HG03135 (cell line): ENCODE results near the gene SPDYE2.
"Not testable (repeated sequence)": the region's sequence is repeated elsewhere in the genome, so short reads cannot be mapped to it uniquely, and the experiment has no call there.

ENCODE experiments used
- ATAC-seq: cut with Tn5 transposase; IDR thresholded peaks from one replicate; pipeline ENCODE4 v1.9.1; 2021; ENCODE audit warnings: mild to moderate bottlenecking, moderate library complexity; ENCODE audit not compliant: unreplicated experiment

SPDYE2 gene

GRCh38 chr7:102535062-102535615, 15.9 kb upstream of the SPDYE2 start:
- ATAC-seq: not testable (repeated sequence)

GRCh38 chr7:102540604-102541003, 10.4 kb upstream of the SPDYE2 start:
- not testable (repeated sequence) for ATAC-seq

- ATAC-seq: not testable (repeated sequence)
These were observed 8.9 kb upstream of the SPDYE2 start for GRCh38 chr7:102542083-102542482.

GRCh38 chr7:102542771-102543170, 8.3 kb upstream of the SPDYE2 start:
- not testable (repeated sequence) for ATAC-seq

- ATAC-seq: not testable (repeated sequence)
These were observed 7.4 kb upstream of the SPDYE2 start, which contains the start of gene UPK3BL2 for GRCh38 chr7:102543596-102543995. Gene UPK3BL2, minus strand, starts transcription at chr7:102543696. Its CDS starts 60 bp downstream, at chr7:102543636.

- not testable (repeated sequence) for ATAC-seq
These were observed 6.7 kb upstream of the SPDYE2 start for GRCh38 chr7:102544372-102544771.

GRCh38 chr7:102545288-102545687, 5.7 kb upstream of the SPDYE2 start:
- not testable (repeated sequence) for ATAC-seq

- ATAC-seq: peak; percentile 64
These were observed 4.7 kb upstream of the SPDYE2 start for GRCh38 chr7:102546353-102546752.

GRCh38 chr7:102568620-102569019, 17.6 kb downstream of the SPDYE2 start:
- not testable (repeated sequence) for ATAC-seq

- peak; percentile 92 for ATAC-seq
These were observed 21.5 kb downstream of the SPDYE2 start, which contains the start of gene POLR2J3 for GRCh38 chr7:102572261-102573239. Gene POLR2J3, minus strand, starts transcription at chr7:102572583. Its CDS starts 62 bp downstream, at chr7:102572521.

GRCh38 chr7:102574607-102575006, 23.6 kb downstream of the SPDYE2 start:
- ATAC-seq: not testable (repeated sequence)

GRCh38 chr7:102576363-102576762, 25.3 kb downstream of the SPDYE2 start:
- ATAC-seq: not testable (repeated sequence)

- not testable (repeated sequence) for ATAC-seq
These were observed 26.6 kb downstream of the SPDYE2 start for GRCh38 chr7:102577315-102578240.

- not testable (repeated sequence) for ATAC-seq
These were observed 27.5 kb downstream of the SPDYE2 start for GRCh38 chr7:102578486-102578885.

- not testable (repeated sequence) for ATAC-seq
These were observed 30.7 kb downstream of the SPDYE2 start for GRCh38 chr7:102581722-102582121.

- not testable (repeated sequence) for ATAC-seq
These were observed 32.5 kb downstream of the SPDYE2 start for GRCh38 chr7:102583495-102583894.

GRCh38 chr7:102589857-102590256, 38.8 kb downstream of the SPDYE2 start:
- peak; percentile 38 for ATAC-seq

- ATAC-seq: peak; percentile 51
These were observed 41.5 kb downstream of the SPDYE2 start for GRCh38 chr7:102592477-102593019.

- ATAC-seq: peak; percentile 63
These were observed 42.8 kb downstream of the SPDYE2 start for GRCh38 chr7:102593637-102594334.

- not testable (repeated sequence) for ATAC-seq
These were observed 45.0 kb downstream of the SPDYE2 start for GRCh38 chr7:102596036-102596435.
